Measurements from ENCODE around the gene ALG3. TPM values are rescaled to one million over a fixed set of nuclear protein-coding genes. Genes with fewer than 3 reads are reported as not detected.

Gene ALG3
- total RNA-seq, 1 donor = 14.0 TPM

GRCh38 chr3:184233127-184233843 is 15.5 kb downstream of the ALG3 start:
- H3K9me3 ChIP-seq (ENCODE audit: low read depth, low read length) = no peaks in the 10 kb centered on the region
- peaks cover 36% of the 10 kb centered on the region for H3K27me3 ChIP-seq (ENCODE audit: insufficient read depth, low read length)
- H3K4me1 ChIP-seq (ENCODE audit: insufficient read depth, low read length) = peaks cover 19% of the 10 kb centered on the region
- no peak overlapping the region for H3K4me3 ChIP-seq (ENCODE audit: low read length)

- H3K4me3 ChIP-seq (ENCODE audit: low read length) = no peak overlapping the region
- H3K9me3 ChIP-seq (ENCODE audit: low read depth, low read length) = no peaks in the 10 kb centered on the region
- H3K27me3 ChIP-seq (ENCODE audit: insufficient read depth, low read length) = peaks cover 46% of the 10 kb centered on the region
- peaks cover 19% of the 10 kb centered on the region for H3K4me1 ChIP-seq (ENCODE audit: insufficient read depth, low read length)
These were observed 17.1 kb downstream of the ALG3 start for GRCh38 chr3:184231671-184232070.

- no peak overlapping the region for H3K4me3 ChIP-seq (ENCODE audit: low read length)
- H3K27me3 ChIP-seq (ENCODE audit: insufficient read depth, low read length) = peaks cover 51% of the 10 kb centered on the region
These were observed 17.9 kb downstream of the ALG3 start for GRCh38 chr3:184230603-184231528.

GRCh38 chr3:184230081-184230602 is 18.6 kb downstream of the ALG3 start:
- peaks cover 51% of the 10 kb centered on the region for H3K27me3 ChIP-seq (ENCODE audit: insufficient read depth, low read length)
- H3K4me1 ChIP-seq (ENCODE audit: insufficient read depth, low read length) = peaks cover 19% of the 10 kb centered on the region
- no peaks in the 10 kb centered on the region for H3K9me3 ChIP-seq (ENCODE audit: low read depth, low read length)
- H3K4me3 ChIP-seq (ENCODE audit: low read length) = no peak overlapping the region

More at GRCh38 chr3:184230603-184231528, 17.9 kb downstream of the ALG3 start:
- H3K9me3 ChIP-seq (ENCODE audit: low read depth, low read length) = no peaks in the 10 kb centered on the region
- peaks cover 19% of the 10 kb centered on the region for H3K4me1 ChIP-seq (ENCODE audit: insufficient read depth, low read length)

- H3K27me3 ChIP-seq (ENCODE audit: insufficient read depth, low read length) = peaks cover 51% of the 10 kb centered on the region
- peaks cover 19% of the 10 kb centered on the region for H3K4me1 ChIP-seq (ENCODE audit: insufficient read depth, low read length)
- H3K9me3 ChIP-seq (ENCODE audit: low read depth, low read length) = no peaks in the 10 kb centered on the region
- H3K4me3 ChIP-seq (ENCODE audit: low read length) = peak within 1 kb of the TSS; percentile 6
These were observed 19.2 kb downstream of the ALG3 start, which contains the start of gene VWA5B2 for GRCh38 chr3:184229394-184230080. VWA5B2 (plus strand) TSS chr3:184229585; CDS start chr3:184230529, 944 bp downstream.

GRCh38 chr3:184228376-184229137 is 20.2 kb downstream of the ALG3 start:
- no peaks in the 10 kb centered on the region for H3K9me3 ChIP-seq (ENCODE audit: low read depth, low read length)
- peaks cover 51% of the 10 kb centered on the region for H3K27me3 ChIP-seq (ENCODE audit: insufficient read depth, low read length)
- H3K4me3 ChIP-seq (ENCODE audit: low read length) = no peak overlapping the region

GRCh38 chr3:184227481-184227935 is 21.3 kb downstream of the ALG3 start:
- H3K27me3 ChIP-seq (ENCODE audit: insufficient read depth, low read length) = peaks cover 47% of the 10 kb centered on the region

More at GRCh38 chr3:184228376-184229137, 20.2 kb downstream of the ALG3 start:
- H3K4me1 ChIP-seq (ENCODE audit: insufficient read depth, low read length) = peaks cover 19% of the 10 kb centered on the region

GRCh38 chr3:184223946-184224345 is 24.8 kb downstream of the ALG3 start:
- Histone ChIP-seq H3K9me3 (ENCODE audit: low read depth, low read length) (no peaks in the 10 kb centered on the region), H3K4me3 (ENCODE audit: low read length) (no peak overlapping the region), H3K4me1 (ENCODE audit: insufficient read depth, low read length) (no peaks in the 10 kb centered on the region), H3K27me3 (ENCODE audit: insufficient read depth, low read length) (peaks cover 23% of the 10 kb centered on the region)

More at GRCh38 chr3:184227481-184227935, 21.3 kb downstream of the ALG3 start:
- H3K9me3 ChIP-seq (ENCODE audit: low read depth, low read length) = no peaks in the 10 kb centered on the region
- no peak overlapping the region for H3K4me3 ChIP-seq (ENCODE audit: low read length)
- H3K4me1 ChIP-seq (ENCODE audit: insufficient read depth, low read length) = peaks cover 19% of the 10 kb centered on the region

- Histone ChIP-seq H3K4me1 (ENCODE audit: insufficient read depth, low read length) (no peaks in the 10 kb centered on the region), H3K27me3 (ENCODE audit: insufficient read depth, low read length) (peaks cover 10% of the 10 kb centered on the region), H3K4me3 (ENCODE audit: low read length) (no peak overlapping the region), H3K9me3 (ENCODE audit: low read depth, low read length) (no peaks in the 10 kb centered on the region)
These were observed 26.2 kb downstream of the ALG3 start for GRCh38 chr3:184222521-184222920.

GRCh38 chr3:184218814-184219213 is 29.9 kb downstream of the ALG3 start:
- peaks cover 2% of the 10 kb centered on the region for H3K27me3 ChIP-seq (ENCODE audit: insufficient read depth, low read length)
- no peaks in the 10 kb centered on the region for H3K4me1 ChIP-seq (ENCODE audit: insufficient read depth, low read length)
- H3K4me3 ChIP-seq (ENCODE audit: low read length) = no peak overlapping the region
- no peaks in the 10 kb centered on the region for H3K9me3 ChIP-seq (ENCODE audit: low read depth, low read length)

GRCh38 chr3:184211718-184212117 is 37.0 kb downstream of the ALG3 start:
- Histone ChIP-seq H3K4me1 (ENCODE audit: insufficient read depth, low read length) (no peaks in the 10 kb centered on the region), H3K27me3 (ENCODE audit: insufficient read depth, low read length) (no peaks in the 10 kb centered on the region), H3K4me3 (ENCODE audit: low read length) (no peak overlapping the region), H3K9me3 (ENCODE audit: low read depth, low read length) (no peaks in the 10 kb centered on the region)

GRCh38 chr3:184211297-184211696 is 37.5 kb downstream of the ALG3 start:
- Histone ChIP-seq H3K27me3 (ENCODE audit: insufficient read depth, low read length) (no peaks in the 10 kb centered on the region), H3K4me1 (ENCODE audit: insufficient read depth, low read length) (no peaks in the 10 kb centered on the region), H3K9me3 (ENCODE audit: low read depth, low read length) (no peaks in the 10 kb centered on the region)

GRCh38 chr3:184209146-184209923 is 39.4 kb downstream of the ALG3 start:
- no peaks in the 10 kb centered on the region for H3K9me3 ChIP-seq (ENCODE audit: low read depth, low read length)
- no peaks in the 10 kb centered on the region for H3K27me3 ChIP-seq (ENCODE audit: insufficient read depth, low read length)
- H3K4me1 ChIP-seq (ENCODE audit: insufficient read depth, low read length) = no peaks in the 10 kb centered on the region
- no peak overlapping the region for H3K4me3 ChIP-seq (ENCODE audit: low read length)

More at GRCh38 chr3:184211297-184211696, 37.5 kb downstream of the ALG3 start:
- H3K4me3 ChIP-seq (ENCODE audit: low read length) = no peak overlapping the region
